GM21825 (cell line): Measurements from ENCODE around the gene PTPRD.
"Not testable (repeated sequence)": the region's sequence is repeated elsewhere in the genome, so short reads cannot be mapped to it uniquely, and the experiment has no call there.

Experiments used
- ATAC-seq: cut with Tn5 transposase; IDR thresholded peaks from one replicate; pipeline ENCODE4 v1.9.1; 2021; ENCODE audit warnings: mild to moderate bottlenecking, moderate library complexity; ENCODE audit not compliant: unreplicated experiment

PTPRD gene

DNA sequence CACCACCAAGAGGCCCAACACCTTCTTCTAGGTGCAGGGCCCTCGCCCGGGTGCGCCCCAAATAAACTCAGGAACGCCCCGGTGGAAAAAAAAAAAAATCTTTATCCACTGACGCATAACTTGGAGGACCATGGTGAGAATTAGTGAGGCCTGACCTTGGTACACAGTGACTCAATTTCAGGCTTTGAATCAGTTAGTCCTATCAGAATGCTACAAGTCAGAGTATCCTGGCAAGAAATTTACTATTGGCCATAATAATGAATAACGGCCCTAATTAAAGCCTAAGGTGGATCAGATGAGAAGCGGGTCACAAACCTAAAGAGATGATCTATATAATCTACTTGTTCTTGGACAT lies 1899.0 kb downstream of the PTPRD start:
- no peak for ATAC-seq

DNA sequence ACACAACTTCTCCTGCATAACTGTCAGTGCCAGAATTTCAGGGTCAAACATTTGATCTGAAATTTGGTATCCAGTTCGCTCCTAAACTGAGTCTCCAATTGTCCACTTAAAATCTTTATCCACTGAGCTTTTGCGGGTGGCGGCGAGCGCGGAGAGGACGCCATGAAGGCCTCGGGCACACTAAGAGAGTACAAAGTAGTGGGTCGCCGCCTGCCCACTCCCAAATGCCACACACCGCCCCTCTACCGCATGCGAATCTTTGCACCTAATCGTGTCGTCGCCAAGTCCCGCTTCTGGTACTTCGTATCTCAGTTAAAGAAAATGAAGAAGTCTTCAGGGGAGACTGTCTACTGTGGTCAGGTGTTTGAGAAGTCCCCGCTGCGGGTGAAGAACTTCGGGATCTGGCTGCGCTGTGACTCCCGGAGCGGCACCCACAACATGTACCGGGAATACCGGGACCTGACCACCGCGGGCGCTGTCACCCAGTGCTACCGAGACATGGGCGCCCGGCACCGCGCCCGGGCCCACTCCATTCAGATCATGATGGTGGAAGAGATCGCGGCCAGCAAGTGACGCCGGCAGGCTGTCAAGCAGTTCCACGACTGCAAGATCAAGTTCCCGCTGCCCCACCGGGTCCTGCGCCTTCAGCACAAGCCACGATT lies 1899.5 kb downstream of the PTPRD start:
- ATAC-seq, result no peak

DNA sequence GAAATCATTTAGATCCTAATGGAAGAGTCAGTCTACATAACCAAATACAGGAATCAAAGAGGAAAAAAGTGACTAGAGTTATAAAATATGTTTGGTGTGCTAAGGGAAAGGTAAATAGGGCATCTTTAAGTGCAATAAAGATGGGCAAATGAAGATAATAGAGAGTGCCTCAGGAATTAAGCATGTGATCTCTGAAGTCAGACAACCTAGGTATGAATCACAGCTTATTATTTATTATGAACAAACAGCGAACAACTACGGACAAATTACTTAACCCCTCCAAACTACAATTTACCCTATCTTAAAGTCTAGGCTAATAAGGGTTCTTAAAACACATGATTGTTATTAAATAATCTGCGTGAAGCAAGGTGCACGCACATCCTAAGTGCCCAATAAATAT lies 1903.1 kb downstream of the PTPRD start:
- no peak for ATAC-seq

DNA sequence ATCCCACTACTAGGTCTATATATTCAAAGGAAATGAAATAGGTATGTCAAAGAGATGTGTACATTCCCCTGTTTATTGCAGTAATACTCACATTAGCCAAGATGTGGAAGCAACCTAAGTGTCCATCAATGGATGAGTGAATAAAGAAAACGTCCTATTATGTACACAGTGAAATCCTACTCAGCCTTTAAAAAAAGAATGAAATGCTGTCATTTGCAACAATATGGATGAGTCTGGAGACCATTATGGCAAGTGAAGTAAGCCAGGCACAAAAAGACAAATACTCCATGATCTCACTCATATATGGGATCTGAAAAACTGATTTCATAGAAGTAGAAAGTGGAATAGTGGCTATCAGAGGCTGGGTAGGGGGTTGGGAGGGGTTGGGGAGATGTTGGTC lies 1904.1 kb downstream of the PTPRD start:
- no peak for ATAC-seq

DNA sequence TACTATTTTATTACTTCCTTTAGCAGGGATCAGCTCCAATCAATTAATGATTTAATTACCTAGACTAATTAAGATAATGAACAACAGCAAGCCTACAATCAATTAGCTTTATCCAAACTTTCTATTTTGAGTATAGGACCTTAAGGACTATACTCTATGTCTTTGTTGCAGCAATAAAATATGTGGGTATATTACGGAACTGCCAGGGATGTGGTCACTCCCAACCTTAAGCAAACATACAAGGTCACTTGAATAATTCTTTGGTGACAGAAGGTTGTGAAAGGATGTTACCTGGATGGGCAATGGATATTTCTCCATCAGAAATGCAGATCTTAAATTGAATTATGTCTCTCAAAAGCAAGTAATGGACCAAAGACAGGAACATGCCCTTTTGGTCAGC lies 1905.8 kb downstream of the PTPRD start:
- no peak for ATAC-seq

DNA sequence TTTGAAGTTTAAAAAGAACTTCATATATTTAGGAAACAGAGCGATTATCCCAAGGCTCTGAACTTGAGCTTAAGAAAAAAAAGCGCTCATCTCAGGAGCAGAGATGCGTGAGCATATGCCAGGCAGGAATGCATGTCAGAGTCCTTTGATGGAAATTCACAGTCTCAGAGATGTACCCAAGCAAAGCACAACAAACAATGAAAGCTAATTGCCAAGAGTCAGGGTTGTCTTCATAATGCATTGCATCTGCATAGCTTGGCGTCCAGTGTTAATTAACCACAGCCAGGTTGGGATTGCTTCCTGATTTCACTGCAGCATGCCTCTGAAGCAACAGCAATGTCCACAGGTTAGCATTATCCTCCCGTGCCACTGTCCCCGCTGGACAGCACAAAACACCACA lies 1906.3 kb downstream of the PTPRD start:
- no peak for ATAC-seq

DNA sequence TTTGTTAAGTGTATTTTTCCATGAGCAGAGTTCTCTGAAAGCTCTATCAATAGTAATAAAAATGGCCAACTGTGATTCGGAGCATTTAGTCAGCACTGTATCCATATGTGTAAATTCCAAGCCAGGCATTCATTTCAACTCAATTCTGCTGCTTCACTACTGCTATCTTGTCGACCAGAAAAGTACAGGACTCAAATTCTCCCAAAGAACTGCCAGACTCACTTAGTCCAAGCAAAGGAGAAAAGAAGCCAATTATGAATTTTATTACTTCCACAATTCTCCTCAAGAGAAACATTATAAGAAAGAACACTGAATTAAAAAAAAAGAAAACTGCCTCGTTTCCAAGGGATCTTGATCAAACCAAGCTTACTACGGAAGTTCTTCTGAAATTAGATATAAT lies 1906.9 kb downstream of the PTPRD start:
- ATAC-seq, result no peak

DNA sequence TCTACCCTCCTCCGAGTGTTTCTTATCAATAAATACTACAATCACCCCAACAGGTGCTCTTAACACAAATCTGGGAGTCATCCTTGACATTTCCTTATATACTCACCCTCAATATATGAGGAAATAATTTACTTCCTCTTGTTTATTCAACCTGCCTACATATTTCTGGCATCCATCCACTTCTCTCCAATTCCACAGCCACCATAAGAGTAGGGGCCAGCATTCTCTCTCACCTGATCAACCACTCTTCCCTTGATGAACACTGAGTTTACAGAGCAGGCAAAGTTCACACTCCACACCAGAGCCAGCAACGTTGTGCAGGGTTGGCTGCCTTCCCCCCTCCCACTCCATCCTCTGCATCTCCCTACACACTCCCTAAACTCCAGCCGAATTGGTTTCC lies 1908.9 kb downstream of the PTPRD start:
- ATAC-seq, result no peak

DNA sequence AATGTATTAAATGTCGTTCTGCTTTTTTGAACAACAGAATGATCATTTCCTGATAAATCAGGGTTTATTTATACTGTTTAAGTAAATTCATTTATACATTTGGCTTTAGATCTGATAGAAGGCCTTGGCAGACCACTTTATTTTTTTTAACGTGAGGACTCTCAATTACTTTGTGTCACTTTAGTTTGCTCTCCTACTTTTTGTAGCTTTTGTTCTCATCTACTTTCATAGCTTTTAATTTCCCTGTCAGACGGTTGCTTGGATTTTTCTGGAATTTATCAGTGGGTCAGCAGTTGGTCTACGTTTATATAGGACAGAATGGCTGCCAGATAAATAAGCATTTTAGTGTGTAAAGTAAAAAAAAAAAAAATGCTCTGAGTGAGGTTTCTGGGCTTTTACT lies 1910.9 kb downstream of the PTPRD start:
- ATAC-seq, result no peak

DNA sequence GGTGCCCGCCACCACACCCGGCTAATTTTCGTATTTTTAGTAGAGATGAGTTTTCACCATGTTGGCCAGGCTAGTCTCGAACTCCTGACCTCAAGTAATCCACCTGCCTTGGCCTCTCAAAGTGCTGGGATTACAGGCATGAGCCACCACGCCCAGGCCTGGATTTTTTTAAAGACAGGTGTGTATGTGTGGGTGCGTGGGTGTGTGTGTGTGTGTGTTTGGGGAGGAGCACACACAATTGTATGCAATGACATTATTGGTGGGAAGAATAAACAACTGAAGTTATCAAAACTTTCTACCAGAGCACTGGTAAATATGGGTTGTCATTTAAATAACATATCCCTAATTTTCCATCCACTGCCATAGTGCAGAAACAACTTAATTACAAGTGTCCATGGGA lies 1915.2 kb downstream of the PTPRD start:
- not testable (repeated sequence) for ATAC-seq

DNA sequence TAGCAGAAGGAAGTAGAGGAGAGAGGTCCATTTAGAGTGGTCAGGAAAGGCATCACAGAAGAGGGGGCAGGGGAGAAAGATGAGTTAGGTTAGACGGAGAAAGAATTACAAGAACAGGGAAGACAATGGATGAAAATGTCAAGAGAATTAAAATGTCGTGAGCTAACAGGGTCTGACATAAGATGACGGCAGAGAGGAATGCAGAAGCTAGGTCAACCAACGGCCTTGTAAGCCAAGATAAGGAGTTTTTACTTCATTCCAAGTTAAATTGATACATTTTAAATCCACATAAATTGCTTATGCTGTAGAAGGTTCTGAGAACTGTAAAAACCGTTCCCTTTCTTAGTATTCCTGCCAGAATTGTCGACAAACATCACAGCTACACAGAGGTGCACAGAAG lies 1916.3 kb downstream of the PTPRD start:
- no peak for ATAC-seq

DNA sequence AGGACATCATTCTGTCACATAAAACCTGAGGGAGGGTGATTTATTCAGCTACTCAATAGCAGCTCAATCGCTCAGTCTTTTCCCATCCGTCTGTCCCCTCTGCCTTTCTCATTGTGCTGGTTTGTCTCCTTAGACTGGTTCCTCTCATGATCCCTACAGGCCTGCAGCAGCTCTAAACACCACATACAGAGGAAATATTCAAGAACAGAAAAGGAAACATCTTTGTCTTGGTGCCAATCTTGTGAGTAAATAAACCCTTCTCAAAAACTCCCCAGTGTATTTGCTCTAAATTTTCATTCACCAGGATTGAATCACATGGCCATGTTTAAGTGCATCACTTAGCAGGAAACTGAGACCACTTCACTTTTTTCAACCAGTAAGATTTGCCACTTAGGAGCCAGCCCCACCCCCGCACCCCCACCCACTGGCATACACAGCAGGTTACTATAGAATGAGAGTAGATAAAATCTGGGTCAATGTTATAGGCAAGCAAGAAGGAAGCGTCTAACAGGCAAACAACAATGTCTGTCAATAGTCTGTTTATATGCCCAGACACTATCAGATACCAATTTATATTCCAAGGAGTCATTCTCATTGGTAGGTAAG lies 1917.7 kb downstream of the PTPRD start:
- ATAC-seq, result no peak

DNA sequence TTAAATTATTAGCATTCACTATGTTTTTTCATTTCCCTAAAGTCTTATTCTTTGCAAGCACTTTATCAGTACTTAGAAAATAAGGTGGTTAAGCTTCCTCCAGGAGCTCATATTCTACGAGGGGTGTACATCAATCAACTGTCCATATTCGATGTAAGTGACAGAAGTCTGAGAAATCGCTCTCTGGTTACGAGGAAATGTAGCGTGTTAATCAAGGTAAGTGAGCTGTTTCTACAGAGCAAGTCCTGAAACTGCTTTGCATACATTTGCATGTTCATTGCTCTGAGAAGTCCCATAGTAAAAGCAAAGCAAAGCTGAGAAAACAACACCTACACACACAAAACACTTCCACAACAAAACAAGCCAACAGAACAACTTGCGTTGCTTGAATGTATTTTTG lies 1919.3 kb downstream of the PTPRD start:
- ATAC-seq, result no peak

DNA sequence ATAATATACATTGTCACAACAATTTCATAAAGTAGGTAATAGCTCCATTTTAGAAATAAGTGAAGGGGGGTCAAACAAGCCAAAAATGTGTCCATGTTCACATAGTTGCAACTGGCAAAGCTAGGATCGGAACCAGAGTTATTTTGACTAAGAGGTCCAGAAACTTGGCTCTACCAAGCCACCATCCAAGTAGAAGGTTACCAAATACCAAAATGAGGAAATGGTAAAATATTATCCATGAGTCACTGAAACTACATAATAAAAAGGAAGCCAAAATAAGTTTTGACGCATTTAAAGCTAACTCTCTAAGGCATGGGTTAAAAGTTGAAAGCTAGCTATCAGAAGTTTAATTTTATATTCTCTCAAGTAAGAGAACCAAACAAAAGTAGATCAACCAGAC lies 1926.3 kb downstream of the PTPRD start:
- no peak for ATAC-seq

DNA sequence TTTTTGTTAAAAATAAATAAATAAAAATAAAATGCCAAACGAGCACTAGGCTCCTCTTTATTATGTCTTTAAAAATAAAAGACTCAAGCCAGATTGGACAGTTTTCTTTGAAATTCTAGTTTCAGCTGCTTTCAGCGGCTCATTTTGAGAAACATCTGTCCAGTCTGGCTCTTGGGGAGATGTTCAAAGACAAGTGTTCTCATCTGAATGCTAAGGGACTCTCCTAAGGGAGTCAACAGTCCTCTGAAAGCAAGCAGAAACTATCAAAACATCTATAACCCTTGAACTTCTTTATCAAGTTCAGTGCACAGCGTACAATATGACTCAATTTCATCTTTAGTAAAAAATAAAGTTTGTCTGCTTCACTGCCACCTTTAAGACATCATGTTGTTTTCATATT lies 1927.0 kb downstream of the PTPRD start:
- ATAC-seq, result no peak

DNA sequence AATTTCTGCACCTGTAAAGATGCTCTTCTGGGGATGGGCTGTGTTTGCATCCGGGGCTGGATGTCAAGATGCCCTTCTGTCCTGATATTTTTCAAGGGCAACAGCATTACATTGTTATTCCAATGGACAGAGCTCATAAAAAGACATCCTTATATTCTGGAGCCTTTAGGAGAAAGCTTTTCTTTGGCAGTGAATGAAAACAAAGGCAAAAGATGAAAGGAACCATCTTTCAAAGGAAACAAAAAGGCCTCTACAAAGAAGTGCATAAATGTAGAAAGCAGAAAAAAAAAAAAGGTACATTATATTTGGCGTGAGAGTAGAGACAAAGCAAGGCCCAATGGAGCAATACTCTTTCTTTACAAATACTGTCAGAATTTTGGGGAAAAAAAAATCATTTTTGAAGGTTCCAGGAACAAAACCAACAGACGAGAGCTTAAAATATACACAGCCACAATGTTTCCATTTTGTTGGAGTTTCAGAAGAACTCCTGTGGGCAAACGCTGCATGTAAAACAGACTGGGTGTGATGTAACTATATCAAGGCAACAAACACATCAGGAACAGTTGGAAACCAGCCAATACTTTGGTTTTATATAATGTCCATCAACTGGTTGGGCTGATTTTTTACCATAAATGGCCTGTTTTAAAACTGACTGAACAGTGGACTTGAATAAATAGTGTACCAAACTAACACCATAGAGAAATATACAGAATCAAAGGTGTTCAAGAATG lies 1927.7 kb downstream of the PTPRD start:
- no peak for ATAC-seq

DNA sequence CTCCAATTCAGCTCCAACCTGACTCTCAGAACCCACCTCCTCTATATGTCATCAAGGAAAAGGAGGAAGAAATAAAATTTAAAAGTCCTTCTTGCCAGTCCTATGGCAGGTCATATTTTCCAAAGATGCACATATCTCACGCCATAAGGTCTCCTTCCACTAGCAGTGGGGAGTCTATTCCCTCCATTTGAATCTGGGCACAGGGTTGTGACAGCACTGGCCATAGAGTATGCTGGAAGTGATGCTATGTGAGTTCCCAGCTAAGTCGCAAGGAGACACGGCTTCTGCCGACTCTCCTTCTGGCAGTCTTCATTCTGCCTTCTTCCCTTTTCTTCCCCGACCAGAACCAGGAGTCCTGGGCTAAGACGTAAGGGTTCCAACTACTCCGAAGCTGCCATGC lies 1929.3 kb downstream of the PTPRD start:
- no peak for ATAC-seq

DNA sequence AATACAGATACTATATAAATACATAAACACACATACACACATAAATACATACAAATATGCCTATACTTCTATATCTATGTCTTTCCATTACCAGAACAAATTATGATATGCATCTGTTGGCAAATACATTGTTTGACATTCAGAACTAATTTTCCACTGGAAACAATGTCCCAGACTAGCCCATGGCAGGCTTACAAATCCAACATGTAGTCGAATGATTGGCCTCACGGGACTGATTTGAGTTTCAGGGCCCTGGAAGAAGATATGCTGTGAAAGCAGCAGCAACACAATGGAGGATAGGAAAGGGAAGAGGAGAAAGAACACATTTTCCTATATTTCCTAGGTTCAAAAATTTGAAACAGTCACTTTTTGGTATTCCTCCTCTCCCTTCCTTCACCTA lies 1932.1 kb downstream of the PTPRD start:
- no peak for ATAC-seq

DNA sequence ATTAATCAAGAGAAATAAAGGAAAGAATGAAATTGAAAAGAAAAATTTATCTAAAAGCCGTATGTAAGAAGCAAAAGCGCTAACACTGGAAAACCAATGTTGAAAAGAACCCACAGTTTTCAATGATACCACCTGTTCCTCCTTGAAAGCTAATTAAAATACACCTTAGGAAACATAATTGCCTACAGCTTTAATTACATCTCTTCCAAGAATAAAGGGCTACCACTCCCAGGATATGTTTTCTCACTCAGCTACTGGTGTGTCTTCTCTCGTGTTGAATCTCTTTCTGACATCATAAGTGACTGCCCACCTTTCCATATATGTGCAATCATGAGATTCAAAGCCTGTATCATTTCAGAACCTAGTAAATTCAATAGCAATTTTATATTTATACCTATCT lies 1932.6 kb downstream of the PTPRD start:
- no peak for ATAC-seq

DNA sequence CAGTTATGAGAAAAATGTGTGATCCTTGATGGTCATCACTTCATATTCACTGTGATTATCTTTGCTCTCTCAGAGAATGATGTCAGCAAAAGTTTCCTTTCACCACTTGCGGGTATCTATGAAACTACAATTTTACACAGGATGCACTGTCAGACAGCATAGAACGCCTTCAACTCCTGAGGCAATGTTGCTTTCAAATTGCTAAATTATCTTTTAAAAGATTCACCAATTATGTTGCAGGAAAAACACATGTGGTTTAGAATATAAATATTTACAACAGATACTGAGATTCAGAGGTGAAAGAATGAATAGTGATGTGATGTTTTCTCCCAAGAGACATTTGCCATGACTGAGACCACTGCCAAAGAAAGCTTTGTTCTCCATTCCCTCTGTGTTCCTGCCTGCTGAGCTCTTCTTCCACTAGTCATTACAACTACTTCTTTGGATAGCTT lies 1933.4 kb downstream of the PTPRD start:
- no peak for ATAC-seq

DNA sequence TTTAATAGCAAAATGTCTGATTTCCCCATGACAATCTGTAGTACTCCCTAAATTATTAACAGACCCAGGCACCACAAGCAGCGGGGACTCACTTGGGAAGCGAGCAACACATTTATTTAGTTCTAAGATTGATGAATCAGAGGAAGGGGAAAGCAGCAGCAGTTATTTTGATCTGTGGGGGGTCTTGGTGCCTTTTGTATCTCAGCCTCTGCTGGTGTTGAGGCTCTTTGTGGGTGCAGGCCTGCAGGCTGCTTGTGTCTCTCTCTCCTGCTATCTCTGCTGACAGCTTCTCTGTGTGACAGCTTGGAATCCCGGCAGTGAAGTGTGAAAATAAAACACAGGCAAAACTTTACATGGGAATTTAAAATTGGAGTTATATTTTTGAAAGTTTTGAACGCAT lies 1935.1 kb downstream of the PTPRD start:
- ATAC-seq, result no peak

DNA sequence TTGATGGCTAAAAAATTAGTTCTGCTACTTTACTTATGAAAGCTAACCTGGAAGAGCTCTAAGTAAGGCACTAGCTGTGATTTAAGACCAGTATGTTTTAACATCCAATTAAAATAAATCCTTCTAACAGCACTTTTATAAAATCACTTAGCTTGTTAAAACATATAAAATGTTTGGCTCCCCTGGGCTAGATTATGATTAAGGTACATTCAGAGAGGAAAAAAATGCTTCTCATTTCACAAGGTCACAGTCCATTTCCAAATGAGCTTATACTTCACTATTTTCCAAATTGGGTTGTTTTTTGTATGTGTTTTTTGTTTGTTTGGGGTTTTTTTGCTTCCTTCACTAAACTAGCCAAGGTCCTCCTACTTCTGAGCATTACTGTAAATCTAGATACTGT lies 1938.3 kb downstream of the PTPRD start:
- ATAC-seq, result no peak
